Large intestine (tissue), 3 donors: ENCODE data around the gene ALPK1. TPM values are rescaled to one million over a fixed set of nuclear protein-coding genes. Genes with fewer than 3 reads are reported as not detected.

ENCODE experiments used
- DNase-seq, 2 donors: peaks; one replicate each; pipeline versions ENCODE4 v3.0.0 to v3.0.0-alpha.2; 2013
- H3K27ac ChIP-seq: one replicate; pipeline ENCODE4 v1.5.1; 2013; ENCODE audit warnings: low read length
- H3K27me3 ChIP-seq: 2 replicates; pipeline ENCODE4 v1.6.1; 2013; ENCODE audit warnings: low read length; ENCODE audit not compliant: control insufficient read depth, insufficient read depth
- H3K36me3 ChIP-seq: 2 replicates; pipeline ENCODE4 v1.6.1; 2013; ENCODE audit warnings: low read length; ENCODE audit not compliant: control insufficient read depth, insufficient read depth
- H3K4me1 ChIP-seq: one replicate; pipeline ENCODE4 v1.6.1; 2013; ENCODE audit warnings: low read length; ENCODE audit not compliant: control insufficient read depth, insufficient read depth
- H3K4me3 ChIP-seq: one replicate; pipeline ENCODE4 v1.5.1; 2013; ENCODE audit warnings: low read length
- H3K9me3 ChIP-seq: one replicate; pipeline ENCODE4 v1.6.1; 2013; ENCODE audit warnings: mild to moderate bottlenecking, low read depth, low read length, moderate library complexity; ENCODE audit not compliant: control insufficient read depth
- WGBS: methylation state at CpG from one replicate; pipeline ENCODE4 v1.1.5; 2013; ENCODE audit warnings: low lambda C conversion rate; ENCODE audit not compliant: insufficient coverage; 5-methylcytosine and 5-hydroxymethylcytosine counted together
- polyA plus RNA-seq: library from polyadenylated mRNA; unstranded; fragments of 120-200 nt; gene quantifications from one replicate; pipeline ENCODE4 v1.2.1, GENCODE V29; 2013

ALPK1 gene
- polyA plus RNA-seq, 1 donor, result 25.5 TPM

GRCh38 chr4:112377594-112378242 is 80.5 kb downstream of the ALPK1 start:
- Histone ChIP-seq H3K36me3 (peaks cover 16% of the 10 kb centered on the region), H3K27me3 (no peaks in the 10 kb centered on the region), H3K4me3 (no peak overlapping the region), H3K27ac (no peak overlapping the region), H3K9me3 (no peaks in the 10 kb centered on the region), H3K4me1 (no peaks in the 10 kb centered on the region)
- WGBS, result 100% methylated on average over 1 of the region's 13 CpGs
- DNase-seq, result no peak

DNA sequence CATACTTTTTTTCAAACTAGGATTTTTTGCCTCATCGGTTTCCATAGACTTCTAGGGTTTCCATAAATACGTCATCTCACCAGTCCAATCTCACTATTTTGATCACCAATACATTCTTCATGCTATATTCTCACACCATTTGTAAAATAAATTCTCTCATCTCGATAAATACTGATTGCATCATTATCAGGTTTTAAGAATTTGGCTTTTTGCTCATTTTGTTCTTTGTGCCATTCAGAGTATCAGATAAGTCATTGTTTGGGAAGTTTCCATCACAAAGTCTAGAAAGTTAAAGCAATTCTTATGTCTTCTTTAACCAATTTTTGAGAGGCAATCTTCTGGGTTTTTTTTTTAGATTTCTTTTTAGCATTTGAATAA is 81.1 kb downstream of the ALPK1 start:
- Histone ChIP-seq H3K36me3 (peaks cover 19% of the 10 kb centered on the region), H3K9me3 (no peaks in the 10 kb centered on the region), H3K27me3 (no peaks in the 10 kb centered on the region), H3K4me3 (no peak overlapping the region), H3K4me1 (no peaks in the 10 kb centered on the region), H3K27ac (no peak overlapping the region)
- no peak for DNase-seq
- WGBS, result 100% methylated on average over 3 of the region's 3 CpGs

DNA sequence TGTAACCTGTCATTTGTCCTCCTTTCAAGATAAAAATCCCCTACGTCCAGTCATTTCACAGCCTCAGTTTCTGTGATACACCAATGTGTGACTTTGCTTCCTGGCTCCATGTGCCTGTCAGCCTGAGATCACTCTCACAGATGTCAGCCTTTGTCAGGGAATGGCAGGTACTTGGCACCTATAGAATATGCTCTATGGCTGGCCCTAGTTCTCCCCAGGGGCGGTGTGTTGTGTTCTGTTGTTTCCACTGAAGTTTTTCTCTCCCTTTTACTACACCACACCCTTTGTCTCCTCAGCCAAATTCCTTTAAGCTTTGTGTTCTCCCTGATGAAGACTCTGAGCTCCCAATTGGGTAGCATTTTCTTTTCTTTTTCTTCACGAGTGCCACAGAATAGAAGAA is 81.7 kb downstream of the ALPK1 start:
- Histone ChIP-seq H3K4me3 (no peak overlapping the region), H3K4me1 (no peaks in the 10 kb centered on the region), H3K27me3 (no peaks in the 10 kb centered on the region), H3K9me3 (no peaks in the 10 kb centered on the region), H3K36me3 (peaks cover 17% of the 10 kb centered on the region), H3K27ac (no peak overlapping the region)
- DNase-seq, result no peak
- 100% methylated on average over 1 of the region's 3 CpGs for WGBS

DNA sequence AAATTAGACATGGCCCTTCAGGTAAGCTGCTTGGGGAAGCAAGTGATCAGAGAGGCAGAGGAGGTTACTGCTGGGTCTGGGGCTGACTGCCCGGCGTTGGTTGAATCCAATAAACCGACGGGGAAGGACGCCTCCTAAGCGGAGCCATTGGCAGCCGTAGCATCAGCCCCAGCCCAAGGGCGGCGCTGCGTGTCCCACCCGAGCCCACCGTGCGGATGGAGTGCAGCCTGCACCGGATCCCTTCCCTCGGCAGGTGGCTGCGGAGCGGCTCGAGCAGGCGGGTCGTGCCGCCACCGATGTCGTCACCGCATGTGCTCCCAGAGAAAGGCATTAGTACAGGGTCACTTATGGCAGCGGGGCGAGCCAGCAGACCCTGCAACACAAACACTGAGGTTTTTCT is 82.1 kb downstream of the ALPK1 start:
- no peak overlapping the region for H3K27ac ChIP-seq
- H3K4me3 ChIP-seq, result no peak overlapping the region
- no peaks in the 10 kb centered on the region for H3K4me1 ChIP-seq
- H3K36me3 ChIP-seq, result peaks cover 20% of the 10 kb centered on the region
- WGBS, result no CpG with 5 or more reads among the region's 26 CpGs
- DNase-seq, result peak in 1 of 2 donors; percentile 4
- no peaks in the 10 kb centered on the region for H3K27me3 ChIP-seq
- no peaks in the 10 kb centered on the region for H3K9me3 ChIP-seq

DNA sequence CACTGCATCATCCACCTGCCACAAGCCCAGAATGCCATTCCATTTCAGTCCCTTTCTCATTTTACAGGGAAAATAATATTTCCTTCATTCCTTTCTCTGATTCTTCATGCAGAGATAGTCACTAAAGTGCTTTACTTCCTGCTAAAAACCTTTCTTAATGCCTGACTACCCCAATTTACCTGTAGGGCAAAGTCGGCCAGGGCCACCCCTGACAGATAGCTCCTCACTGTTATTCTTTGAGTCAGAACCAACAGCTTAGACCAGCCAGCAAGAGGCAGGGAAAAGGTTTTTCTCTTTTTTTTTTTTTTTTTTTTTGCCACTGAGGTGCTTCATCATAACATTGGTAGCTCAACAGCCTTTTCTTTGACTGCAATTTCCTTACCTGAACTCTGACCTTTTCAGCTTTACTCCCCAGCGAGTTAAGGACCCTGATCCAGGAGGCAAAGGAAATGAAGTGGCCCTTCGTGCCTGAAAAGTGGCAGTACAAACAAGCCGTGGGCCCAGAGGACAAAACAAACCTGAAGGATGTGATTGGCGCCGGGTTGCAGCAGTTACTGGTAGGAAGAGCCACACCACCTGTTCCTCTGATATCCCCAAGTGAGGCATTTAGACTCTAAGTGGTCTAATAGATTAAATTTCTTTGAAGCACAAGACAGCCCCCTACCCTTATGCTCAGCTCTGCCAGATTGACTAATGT is 85.0 kb downstream of the ALPK1 start:
- no peak overlapping the region for H3K27ac ChIP-seq
- H3K9me3 ChIP-seq, result no peaks in the 10 kb centered on the region
- H3K36me3 ChIP-seq, result peaks cover 28% of the 10 kb centered on the region
- no peak overlapping the region for H3K4me3 ChIP-seq
- H3K27me3 ChIP-seq, result no peaks in the 10 kb centered on the region
- no peak for DNase-seq
- WGBS, result no CpG with 5 or more reads among the region's 6 CpGs
- H3K4me1 ChIP-seq, result no peaks in the 10 kb centered on the region

DNA sequence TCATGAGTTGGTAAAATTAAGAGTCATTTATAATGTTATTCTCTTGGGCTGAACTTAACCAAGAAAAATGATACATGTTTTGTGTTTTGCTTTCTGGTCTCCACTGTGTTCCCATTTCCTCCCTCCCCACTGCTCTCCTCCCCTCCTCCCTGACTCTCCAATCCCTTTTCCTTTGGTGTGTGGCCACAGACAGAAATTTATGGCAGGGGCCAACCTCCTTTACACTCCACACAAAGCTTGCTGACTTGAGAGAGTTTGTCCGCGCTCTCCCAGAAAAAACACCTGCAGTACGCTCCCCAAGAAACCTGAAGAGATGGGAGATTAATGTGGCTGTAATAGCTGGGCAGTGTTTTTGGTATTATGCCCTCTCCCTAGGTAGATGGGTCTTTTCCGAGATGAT is 88.9 kb downstream of the ALPK1 start:
- DNase-seq, result no peak
- H3K36me3 ChIP-seq, result peaks cover 17% of the 10 kb centered on the region
- H3K4me3 ChIP-seq, result no peak overlapping the region
- no CpG with 5 or more reads among the region's 4 CpGs for WGBS
- H3K27ac ChIP-seq, result no peak overlapping the region
- H3K4me1 ChIP-seq, result no peaks in the 10 kb centered on the region
- no peaks in the 10 kb centered on the region for H3K27me3 ChIP-seq
- no peaks in the 10 kb centered on the region for H3K9me3 ChIP-seq

DNA sequence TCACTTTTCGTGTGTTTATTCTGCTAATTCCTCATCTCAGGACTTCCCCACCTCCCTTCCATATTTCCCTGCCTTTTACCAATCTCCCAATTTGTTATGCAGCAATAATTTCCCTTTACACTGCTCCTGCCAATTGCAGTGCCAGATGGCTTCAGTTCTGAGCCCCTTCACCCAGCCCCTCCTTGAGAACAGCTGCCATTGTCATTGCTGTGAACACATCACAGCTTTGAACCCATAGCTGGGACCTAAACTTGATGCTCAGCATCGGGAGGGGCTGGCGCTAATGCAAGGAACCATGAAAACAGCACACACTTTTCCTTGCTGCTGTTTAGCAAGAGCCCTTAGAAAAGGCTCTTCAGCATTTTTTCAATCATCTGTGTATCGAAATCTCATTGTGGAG is 104.9 kb downstream of the ALPK1 start:
- Histone ChIP-seq H3K4me1 (no peaks in the 10 kb centered on the region), H3K36me3 (no peaks in the 10 kb centered on the region), H3K27me3 (no peaks in the 10 kb centered on the region), H3K4me3 (no peak overlapping the region), H3K9me3 (no peaks in the 10 kb centered on the region), H3K27ac (no peak overlapping the region)
- DNase-seq, result no peak
- 100% methylated on average over 1 of the region's 4 CpGs for WGBS

DNA sequence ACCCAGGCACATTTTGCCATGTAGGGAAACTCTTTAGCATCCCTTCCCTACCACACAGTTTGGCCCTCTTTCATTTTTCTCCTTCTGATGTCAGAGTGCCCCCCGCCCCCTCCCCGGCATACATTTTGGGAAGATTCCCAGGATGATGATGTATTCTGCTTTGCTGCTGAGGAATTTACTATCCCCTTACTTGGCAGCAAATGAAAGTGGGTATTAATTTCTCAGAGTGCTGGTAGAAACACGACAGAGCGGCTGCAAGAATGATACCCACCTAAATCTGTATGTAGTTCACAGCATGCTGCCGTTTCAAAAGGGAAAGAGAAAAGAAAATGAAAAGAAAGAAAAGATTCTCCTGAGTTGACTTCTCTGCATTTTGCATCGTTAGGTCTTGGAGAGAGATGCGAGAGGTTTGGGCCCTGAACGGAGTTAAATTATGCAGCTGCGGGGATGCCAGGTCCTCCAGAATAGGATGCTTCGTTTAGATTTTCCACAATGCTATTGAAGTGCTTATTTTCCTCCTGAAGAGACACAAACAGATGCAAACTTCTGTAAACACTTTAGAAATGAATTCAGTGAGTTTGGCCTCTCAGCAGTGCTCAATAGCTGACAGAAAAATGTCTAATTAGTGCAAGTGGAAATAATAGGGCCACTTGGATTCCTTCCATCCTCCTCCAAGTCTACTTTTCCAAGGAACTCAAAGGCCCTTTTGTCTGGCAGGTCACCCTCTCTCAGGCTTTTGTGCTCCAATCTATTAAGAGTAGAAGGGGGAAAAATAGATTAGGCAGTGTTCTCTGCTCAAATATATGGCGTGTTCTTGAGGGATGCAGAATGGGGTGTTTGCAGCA is 106.2 kb downstream of the ALPK1 start:
- H3K27me3 ChIP-seq, result no peaks in the 10 kb centered on the region
- H3K36me3 ChIP-seq, result no peaks in the 10 kb centered on the region
- no peak overlapping the region for H3K27ac ChIP-seq
- WGBS, result 65% methylated on average over 4 of the region's 11 CpGs
- H3K9me3 ChIP-seq, result no peaks in the 10 kb centered on the region
- no peak for DNase-seq
- H3K4me1 ChIP-seq, result no peaks in the 10 kb centered on the region
- H3K4me3 ChIP-seq, result no peak overlapping the region

- 80% methylated on average over 1 of the region's 2 CpGs for WGBS
- H3K27me3 ChIP-seq, result no peaks in the 10 kb centered on the region
- H3K27ac ChIP-seq, result no peak overlapping the region
- H3K36me3 ChIP-seq, result peaks cover 18% of the 10 kb centered on the region
- no peaks in the 10 kb centered on the region for H3K4me1 ChIP-seq
- H3K4me3 ChIP-seq, result no peak overlapping the region
- DNase-seq, result no peak
- H3K9me3 ChIP-seq, result no peaks in the 10 kb centered on the region
Observed at GRCh38 chr4:112410364-112410763, 113.2 kb downstream of the ALPK1 start.

DNA sequence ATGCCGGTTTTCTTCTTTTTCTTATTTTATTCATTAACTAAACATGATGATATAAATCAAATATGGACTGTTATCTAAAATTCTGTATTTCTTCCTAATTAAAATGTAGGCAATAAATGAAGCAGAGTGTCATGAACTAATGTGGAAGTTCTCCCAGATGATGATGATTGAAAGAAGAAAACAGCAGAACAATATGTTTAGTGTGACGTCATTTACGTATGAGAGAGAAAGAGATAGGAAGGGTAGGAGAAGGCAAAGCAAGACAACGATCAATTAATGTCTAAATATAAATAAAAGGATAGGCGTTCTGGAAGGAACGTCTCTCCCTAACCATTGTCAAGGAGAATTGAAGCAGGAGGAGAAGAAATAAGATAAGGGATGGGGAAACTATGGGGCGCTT is 113.6 kb downstream of the ALPK1 start:
- Histone ChIP-seq H3K9me3 (no peaks in the 10 kb centered on the region), H3K4me1 (no peaks in the 10 kb centered on the region), H3K36me3 (peaks cover 18% of the 10 kb centered on the region), H3K27me3 (no peaks in the 10 kb centered on the region), H3K27ac (no peak overlapping the region), H3K4me3 (no peak overlapping the region)
- WGBS, result 94% methylated on average over 6 of the region's 7 CpGs
- no peak for DNase-seq
